ENCODE data around the gene ITPR3.

ITPR3 gene

GRCh38 chr6:33639559-33639958, 18.4 kb downstream of the ITPR3 start:
- DNase-seq = no peak

GRCh38 chr6:33640361-33640760, 19.2 kb downstream of the ITPR3 start:
- no peak for DNase-seq

- DNase-seq = no peak
Measured at GRCh38 chr6:33641144-33641543, 20.0 kb downstream of the ITPR3 start.

- DNase-seq = no peak
Measured at GRCh38 chr6:33641602-33642001, 20.5 kb downstream of the ITPR3 start.

GRCh38 chr6:33642897-33643296, 21.8 kb downstream of the ITPR3 start:
- no peak for DNase-seq

GRCh38 chr6:33651403-33651802, 30.3 kb downstream of the ITPR3 start:
- no peak for DNase-seq

- no peak for DNase-seq
Measured at GRCh38 chr6:33652002-33652401, 30.9 kb downstream of the ITPR3 start.

GRCh38 chr6:33654831-33655554, 33.9 kb downstream of the ITPR3 start:
- no peak for DNase-seq

- no peak for DNase-seq
Measured at GRCh38 chr6:33656844-33657243, 35.7 kb downstream of the ITPR3 start.

GRCh38 chr6:33658982-33659689, 38.0 kb downstream of the ITPR3 start:
- DNase-seq = no peak

GRCh38 chr6:33659986-33660385, 38.9 kb downstream of the ITPR3 start:
- DNase-seq = no peak

- no peak for DNase-seq
Measured at GRCh38 chr6:33661106-33661838, 40.1 kb downstream of the ITPR3 start.

GRCh38 chr6:33662318-33662717, 41.2 kb downstream of the ITPR3 start:
- no peak for DNase-seq

GRCh38 chr6:33663028-33663427, 41.9 kb downstream of the ITPR3 start:
- DNase-seq = no peak

GRCh38 chr6:33663727-33664449, 42.8 kb downstream of the ITPR3 start:
- no peak for DNase-seq

- no peak for DNase-seq
Measured at GRCh38 chr6:33664506-33665057, 43.5 kb downstream of the ITPR3 start.

GRCh38 chr6:33665957-33666356, 44.8 kb downstream of the ITPR3 start:
- no peak for DNase-seq

- no peak for DNase-seq
Measured at GRCh38 chr6:33667072-33667471, 46.0 kb downstream of the ITPR3 start.

GRCh38 chr6:33667776-33668175, 46.7 kb downstream of the ITPR3 start:
- no peak for DNase-seq

- no peak for DNase-seq
Measured at GRCh38 chr6:33668328-33668727, 47.2 kb downstream of the ITPR3 start.

- DNase-seq = peak in 4 of 5 donors; percentile 41 to 85 (median 60)
Measured at GRCh38 chr6:33668914-33669313, 47.8 kb downstream of the ITPR3 start.

GRCh38 chr6:33670086-33670660, 49.1 kb downstream of the ITPR3 start:
- no peak for DNase-seq
